OCI-LY3 (cell line): ENCODE data around the gene RNU1-1.
"Not testable (repeated sequence)": the region's sequence is repeated elsewhere in the genome, so short reads cannot be mapped to it uniquely, and the experiment has no call there.

ENCODE experiments used
- CTCF ChIP-seq: fragments of 200-600, 300-600 bp; sonication (generic); IDR thresholded peaks from 2 replicates; pipeline ENCODE4 v1.5.1; 2014; ENCODE audit warnings: antibody characterized with exemption, low read length, low read depth
- EZH2phosphoT487 ChIP-seq: fragments of 200-600 bp; shearing (Covaris generic); IDR thresholded peaks from 2 replicates; pipeline ENCODE4 v1.6.1; 2018; ENCODE audit warnings: antibody characterized with exemption, mixed run types, low read depth

GRCh38 chr1:16559688-16560087 is 45.6 kb upstream of the RNU1-1 start:
- TF ChIP-seq CTCF, EZH2phosphoT487: not testable (repeated sequence)
